ENCODE results near the gene PRKAG2.

The PRKAG2 gene

GRCh38 chr7:151719031-151719896 lies 157.7 kb downstream of the PRKAG2 start:
- no peaks in the 10 kb centered on the region for H4K20me1 ChIP-seq (ENCODE audit: low read depth, low read length)
- TF ChIP-seq, protein P1, sequence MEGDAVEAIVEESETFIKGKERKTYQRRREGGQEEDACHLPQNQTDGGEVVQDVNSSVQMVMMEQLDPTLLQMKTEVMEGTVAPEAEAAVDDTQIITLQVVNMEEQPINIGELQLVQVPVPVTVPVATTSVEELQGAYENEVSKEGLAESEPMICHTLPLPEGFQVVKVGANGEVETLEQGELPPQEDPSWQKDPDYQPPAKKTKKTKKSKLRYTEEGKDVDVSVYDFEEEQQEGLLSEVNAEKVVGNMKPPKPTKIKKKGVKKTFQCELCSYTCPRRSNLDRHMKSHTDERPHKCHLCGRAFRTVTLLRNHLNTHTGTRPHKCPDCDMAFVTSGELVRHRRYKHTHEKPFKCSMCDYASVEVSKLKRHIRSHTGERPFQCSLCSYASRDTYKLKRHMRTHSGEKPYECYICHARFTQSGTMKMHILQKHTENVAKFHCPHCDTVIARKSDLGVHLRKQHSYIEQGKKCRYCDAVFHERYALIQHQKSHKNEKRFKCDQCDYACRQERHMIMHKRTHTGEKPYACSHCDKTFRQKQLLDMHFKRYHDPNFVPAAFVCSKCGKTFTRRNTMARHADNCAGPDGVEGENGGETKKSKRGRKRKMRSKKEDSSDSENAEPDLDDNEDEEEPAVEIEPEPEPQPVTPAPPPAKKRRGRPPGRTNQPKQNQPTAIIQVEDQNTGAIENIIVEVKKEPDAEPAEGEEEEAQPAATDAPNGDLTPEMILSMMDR (IDR thresholded peaks at IDR 0.05; ENCODE audit: insufficient read depth, low read length, poor library complexity, severe bottlenecking), result no peak
- no peak for TF ChIP-seq EZH2phosphoT487 (conservative IDR thresholded peaks at IDR 0.05; ENCODE audit: low read length)
- H3K4me3 ChIP-seq (ENCODE audit: insufficient read depth, low read length, poor library complexity, severe bottlenecking), result no peak overlapping the region
- H3K9ac ChIP-seq (ENCODE audit: low read length), result no peak overlapping the region
- H3K4me2 ChIP-seq (ENCODE audit: low read depth, low read length, poor library complexity, severe bottlenecking), result no peak overlapping the region
- H3K9me2 ChIP-seq (replicated peaks; ENCODE audit: insufficient read depth, low read length), result no peaks in the 10 kb centered on the region
- no peaks in the 10 kb centered on the region for H3K27me3 ChIP-seq (ENCODE audit: low read length)
- no peaks in the 10 kb centered on the region for H3K36me3 ChIP-seq (ENCODE audit: low read length)
- H3K27ac ChIP-seq (ENCODE audit: low read depth, low read length), result no peak overlapping the region
- H3F3A ChIP-seq (ENCODE audit: insufficient read depth), result no peaks in the 10 kb centered on the region
- H2AFZ ChIP-seq (ENCODE audit: low read depth, low read length, severe bottlenecking), result no peak overlapping the region
- no peaks in the 10 kb centered on the region for H3K79me2 ChIP-seq (ENCODE audit: insufficient read depth, low read length)
- H3K9me3 ChIP-seq (ENCODE audit: insufficient read depth, low read length), result no peaks in the 10 kb centered on the region

GRCh38 chr7:151717918-151718317 lies 159.0 kb downstream of the PRKAG2 start:
- H3K79me2 ChIP-seq (ENCODE audit: insufficient read depth, low read length), result no peaks in the 10 kb centered on the region
- no peaks in the 10 kb centered on the region for H3K36me3 ChIP-seq (ENCODE audit: low read length)
- no peak overlapping the region for H3K27ac ChIP-seq (ENCODE audit: low read depth, low read length)
- no peak overlapping the region for H2AFZ ChIP-seq (ENCODE audit: low read depth, low read length, severe bottlenecking)
- no peak for TF ChIP-seq EZH2phosphoT487 (conservative IDR thresholded peaks at IDR 0.05; ENCODE audit: low read length)
- TF ChIP-seq, protein P1 (IDR thresholded peaks at IDR 0.05; ENCODE audit: insufficient read depth, low read length, poor library complexity, severe bottlenecking), result no peak
- H3F3A ChIP-seq (ENCODE audit: insufficient read depth), result no peaks in the 10 kb centered on the region
- H3K4me2 ChIP-seq (ENCODE audit: low read depth, low read length, poor library complexity, severe bottlenecking), result no peak overlapping the region
- H3K9ac ChIP-seq (ENCODE audit: low read length), result no peak overlapping the region
- no peaks in the 10 kb centered on the region for H3K9me2 ChIP-seq (replicated peaks; ENCODE audit: insufficient read depth, low read length)
- H3K27me3 ChIP-seq (ENCODE audit: low read length), result no peaks in the 10 kb centered on the region
- no peaks in the 10 kb centered on the region for H4K20me1 ChIP-seq (ENCODE audit: low read depth, low read length)
- H3K4me3 ChIP-seq (ENCODE audit: insufficient read depth, low read length, poor library complexity, severe bottlenecking), result no peak overlapping the region
- H3K9me3 ChIP-seq (ENCODE audit: insufficient read depth, low read length), result no peaks in the 10 kb centered on the region

GRCh38 chr7:151717415-151717814 lies 159.5 kb downstream of the PRKAG2 start:
- H3K9me2 ChIP-seq (replicated peaks; ENCODE audit: insufficient read depth, low read length), result no peaks in the 10 kb centered on the region
- H3K4me3 ChIP-seq (ENCODE audit: insufficient read depth, low read length, poor library complexity, severe bottlenecking), result no peak overlapping the region
- no peak overlapping the region for H2AFZ ChIP-seq (ENCODE audit: low read depth, low read length, severe bottlenecking)
- TF ChIP-seq, protein P1 (IDR thresholded peaks at IDR 0.05; ENCODE audit: insufficient read depth, low read length, poor library complexity, severe bottlenecking), result no peak
- TF ChIP-seq EZH2phosphoT487 (conservative IDR thresholded peaks at IDR 0.05; ENCODE audit: low read length), result no peak
- no peaks in the 10 kb centered on the region for H3F3A ChIP-seq (ENCODE audit: insufficient read depth)
- no peaks in the 10 kb centered on the region for H3K27me3 ChIP-seq (ENCODE audit: low read length)
- H3K9me3 ChIP-seq (ENCODE audit: insufficient read depth, low read length), result no peaks in the 10 kb centered on the region
- no peak overlapping the region for H3K9ac ChIP-seq (ENCODE audit: low read length)
- H3K27ac ChIP-seq (ENCODE audit: low read depth, low read length), result no peak overlapping the region
- no peaks in the 10 kb centered on the region for H3K79me2 ChIP-seq (ENCODE audit: insufficient read depth, low read length)
- no peaks in the 10 kb centered on the region for H3K36me3 ChIP-seq (ENCODE audit: low read length)
- no peak overlapping the region for H3K4me2 ChIP-seq (ENCODE audit: low read depth, low read length, poor library complexity, severe bottlenecking)
- no peaks in the 10 kb centered on the region for H4K20me1 ChIP-seq (ENCODE audit: low read depth, low read length)
